ENCODE measurements around the gene HABP4. TPM values are rescaled to one million over a fixed set of nuclear protein-coding genes. Genes with fewer than 3 reads are reported as not detected.

The HABP4 gene
- total and polyA plus RNA-seq, 9 of the 15 experiments (the other 6 are each of a cell fraction or from before 2014, with no cell fraction given), result 0.38 to 2.4 (median 1.9) TPM

DNA sequence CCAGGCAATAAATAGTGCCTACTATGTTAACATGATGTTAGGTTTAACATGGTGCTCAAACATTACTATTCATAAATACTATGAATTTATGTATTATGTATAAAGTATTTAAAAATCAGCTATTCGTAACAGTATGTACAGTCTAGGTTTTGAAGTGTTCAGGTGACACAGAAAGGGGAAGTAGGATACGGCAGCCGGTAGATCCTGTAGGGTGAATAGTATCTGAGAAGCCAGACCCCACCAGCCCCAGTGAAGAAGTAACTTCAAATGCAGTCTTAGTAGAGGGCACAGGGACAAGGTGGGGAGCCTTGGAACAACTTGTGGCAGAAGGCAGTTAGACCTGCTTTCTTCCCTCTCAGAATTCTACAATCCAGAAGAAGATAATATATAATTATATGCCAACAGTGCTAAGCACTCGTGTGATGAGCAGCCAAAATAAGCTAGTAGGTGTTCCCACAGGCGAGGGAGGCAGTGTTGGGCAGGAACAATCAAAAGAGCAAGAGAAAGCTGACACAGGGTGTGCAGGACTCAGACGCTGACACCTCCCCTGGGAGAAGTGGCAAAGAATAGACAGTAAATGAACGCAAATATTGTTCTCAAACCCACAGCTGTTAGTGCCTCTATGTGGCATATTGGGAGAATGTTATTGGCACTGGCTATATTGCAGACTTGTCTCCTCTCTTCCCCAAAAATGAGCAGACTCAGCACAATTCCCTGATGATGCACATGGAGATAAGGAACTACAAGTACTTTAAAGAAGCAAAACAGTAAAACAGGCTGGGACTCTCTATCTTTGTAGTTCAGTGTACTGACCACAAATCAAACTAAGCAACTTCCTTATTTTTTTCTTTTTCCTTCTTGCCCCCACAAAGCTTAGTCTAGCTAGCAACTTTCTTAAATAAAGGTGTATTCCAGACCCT is 36.4 kb upstream of the HABP4 start (continued):
- TF ChIP-seq, protein P1, sequence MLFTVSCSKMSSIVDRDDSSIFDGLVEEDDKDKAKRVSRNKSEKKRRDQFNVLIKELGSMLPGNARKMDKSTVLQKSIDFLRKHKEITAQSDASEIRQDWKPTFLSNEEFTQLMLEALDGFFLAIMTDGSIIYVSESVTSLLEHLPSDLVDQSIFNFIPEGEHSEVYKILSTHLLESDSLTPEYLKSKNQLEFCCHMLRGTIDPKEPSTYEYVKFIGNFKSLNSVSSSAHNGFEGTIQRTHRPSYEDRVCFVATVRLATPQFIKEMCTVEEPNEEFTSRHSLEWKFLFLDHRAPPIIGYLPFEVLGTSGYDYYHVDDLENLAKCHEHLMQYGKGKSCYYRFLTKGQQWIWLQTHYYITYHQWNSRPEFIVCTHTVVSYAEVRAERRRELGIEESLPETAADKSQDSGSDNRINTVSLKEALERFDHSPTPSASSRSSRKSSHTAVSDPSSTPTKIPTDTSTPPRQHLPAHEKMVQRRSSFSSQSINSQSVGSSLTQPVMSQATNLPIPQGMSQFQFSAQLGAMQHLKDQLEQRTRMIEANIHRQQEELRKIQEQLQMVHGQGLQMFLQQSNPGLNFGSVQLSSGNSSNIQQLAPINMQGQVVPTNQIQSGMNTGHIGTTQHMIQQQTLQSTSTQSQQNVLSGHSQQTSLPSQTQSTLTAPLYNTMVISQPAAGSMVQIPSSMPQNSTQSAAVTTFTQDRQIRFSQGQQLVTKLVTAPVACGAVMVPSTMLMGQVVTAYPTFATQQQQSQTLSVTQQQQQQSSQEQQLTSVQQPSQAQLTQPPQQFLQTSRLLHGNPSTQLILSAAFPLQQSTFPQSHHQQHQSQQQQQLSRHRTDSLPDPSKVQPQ (CRISPR knock-in tag; IDR thresholded peaks at IDR 0.05; ENCODE audit: borderline replicate concordance), result no peak
- 0 out of 2 replicates have a peak, but pooled peaks have one; percentile 14 for TF ChIP-seq NCOR1 (IDR thresholded peaks at IDR 0.05)
- TF ChIP-seq ZNF655 (CRISPR knock-in tag; IDR thresholded peaks at IDR 0.05), result no peak
- peak; percentile 98 for TF ChIP-seq C11orf30 (IDR thresholded peaks at IDR 0.05; ENCODE audit: low read depth)
- no peak for TF ChIP-seq ZBTB2 (IDR thresholded peaks at IDR 0.05)
- 0 out of 2 replicates have a peak, but pooled peaks have one; percentile 23 for TF ChIP-seq EP300 (IDR thresholded peaks at IDR 0.05; ENCODE audit: low read length)
- peak; percentile 57 for TF ChIP-seq MYC (IDR thresholded peaks at IDR 0.05; ENCODE audit: low read depth, low read length)
- TF ChIP-seq MYC (CRISPR knock-in tag; IDR thresholded peaks at IDR 0.05; ENCODE audit: borderline replicate concordance, low read depth), result no peak
- TF ChIP-seq, protein P2, sequence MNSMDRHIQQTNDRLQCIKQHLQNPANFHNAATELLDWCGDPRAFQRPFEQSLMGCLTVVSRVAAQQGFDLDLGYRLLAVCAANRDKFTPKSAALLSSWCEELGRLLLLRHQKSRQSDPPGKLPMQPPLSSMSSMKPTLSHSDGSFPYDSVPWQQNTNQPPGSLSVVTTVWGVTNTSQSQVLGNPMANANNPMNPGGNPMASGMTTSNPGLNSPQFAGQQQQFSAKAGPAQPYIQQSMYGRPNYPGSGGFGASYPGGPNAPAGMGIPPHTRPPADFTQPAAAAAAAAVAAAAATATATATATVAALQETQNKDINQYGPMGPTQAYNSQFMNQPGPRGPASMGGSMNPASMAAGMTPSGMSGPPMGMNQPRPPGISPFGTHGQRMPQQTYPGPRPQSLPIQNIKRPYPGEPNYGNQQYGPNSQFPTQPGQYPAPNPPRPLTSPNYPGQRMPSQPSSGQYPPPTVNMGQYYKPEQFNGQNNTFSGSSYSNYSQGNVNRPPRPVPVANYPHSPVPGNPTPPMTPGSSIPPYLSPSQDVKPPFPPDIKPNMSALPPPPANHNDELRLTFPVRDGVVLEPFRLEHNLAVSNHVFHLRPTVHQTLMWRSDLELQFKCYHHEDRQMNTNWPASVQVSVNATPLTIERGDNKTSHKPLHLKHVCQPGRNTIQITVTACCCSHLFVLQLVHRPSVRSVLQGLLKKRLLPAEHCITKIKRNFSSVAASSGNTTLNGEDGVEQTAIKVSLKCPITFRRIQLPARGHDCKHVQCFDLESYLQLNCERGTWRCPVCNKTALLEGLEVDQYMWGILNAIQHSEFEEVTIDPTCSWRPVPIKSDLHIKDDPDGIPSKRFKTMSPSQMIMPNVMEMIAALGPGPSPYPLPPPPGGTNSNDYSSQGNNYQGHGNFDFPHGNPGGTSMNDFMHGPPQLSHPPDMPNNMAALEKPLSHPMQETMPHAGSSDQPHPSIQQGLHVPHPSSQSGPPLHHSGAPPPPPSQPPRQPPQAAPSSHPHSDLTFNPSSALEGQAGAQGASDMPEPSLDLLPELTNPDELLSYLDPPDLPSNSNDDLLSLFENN (IDR thresholded peaks at IDR 0.05; ENCODE audit: low read depth in 2 of 2, low read length in 2 of 2), result no peak
- TF ChIP-seq FOS (IDR thresholded peaks at IDR 0.05; ENCODE audit: extremely low read depth, insufficient read length), result no peak
- no peak for TF ChIP-seq TCFL5 (CRISPR knock-in tag; conservative IDR thresholded peaks at IDR 0.05)
- TF ChIP-seq, protein P3, sequence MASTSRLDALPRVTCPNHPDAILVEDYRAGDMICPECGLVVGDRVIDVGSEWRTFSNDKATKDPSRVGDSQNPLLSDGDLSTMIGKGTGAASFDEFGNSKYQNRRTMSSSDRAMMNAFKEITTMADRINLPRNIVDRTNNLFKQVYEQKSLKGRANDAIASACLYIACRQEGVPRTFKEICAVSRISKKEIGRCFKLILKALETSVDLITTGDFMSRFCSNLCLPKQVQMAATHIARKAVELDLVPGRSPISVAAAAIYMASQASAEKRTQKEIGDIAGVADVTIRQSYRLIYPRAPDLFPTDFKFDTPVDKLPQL (IDR thresholded peaks at IDR 0.05; ENCODE audit: extremely low read depth, insufficient read length), result no peak
- TF ChIP-seq HNRNPUL1 (IDR thresholded peaks at IDR 0.05; ENCODE audit: low read length), result no peak
- TF ChIP-seq KDM2B (CRISPR knock-in tag; IDR thresholded peaks at IDR 0.05), result no peak
